T-helper 1 cell treated with Interleukin-12 subunit alpha and Interleukin-12 subunit beta and Interleukin-4 antibody, amounts not matched to agents 30 μg/mL and 1 μg/mL, for 36 hours (primary cell): ENCODE data around the gene ZNF134.

Experiments used
- H3K27ac Mint-ChIP-seq: one replicate; pipeline ENCODE4 v1.8.0; 2021; ENCODE audit warnings: mild to moderate bottlenecking, mixed read lengths
- H3K27me3 Mint-ChIP-seq: one replicate; pipeline ENCODE4 v1.8.0; 2021; ENCODE audit warnings: low read depth, mixed read lengths
- H3K36me3 Mint-ChIP-seq: one replicate; pipeline ENCODE4 v1.8.0; 2021; ENCODE audit warnings: low read depth, mixed read lengths
- H3K4me1 Mint-ChIP-seq: one replicate; pipeline ENCODE4 v1.8.0; 2021; ENCODE audit warnings: low read depth, mixed read lengths
- H3K4me3 Mint-ChIP-seq: one replicate; pipeline ENCODE4 v1.8.0; 2021; ENCODE audit warnings: mild to moderate bottlenecking, moderate library complexity, mixed read lengths
- H3K9me3 Mint-ChIP-seq: one replicate; pipeline ENCODE4 v1.8.0; 2021; ENCODE audit warnings: mixed read lengths

Gene ZNF134

GRCh38 chr19:57613941-57614743 lies at the start of gene ZNF134:
ZNF134 (plus strand) TSS chr19:57614242; CDS start chr19:57619469, 5,227 bp downstream.
- peak within 1 kb of the TSS; percentile 81 for H3K27ac Mint-ChIP-seq
- H3K27me3 Mint-ChIP-seq = no peaks in the 10 kb centered on the region
- peaks cover 49% of the 10 kb centered on the region for H3K36me3 Mint-ChIP-seq
- peaks cover 76% of the 10 kb centered on the region for H3K9me3 Mint-ChIP-seq
- peak within 1 kb of the TSS; percentile 85 for H3K4me3 Mint-ChIP-seq
- H3K4me1 Mint-ChIP-seq = peaks cover 15% of the 10 kb centered on the region

DNA sequence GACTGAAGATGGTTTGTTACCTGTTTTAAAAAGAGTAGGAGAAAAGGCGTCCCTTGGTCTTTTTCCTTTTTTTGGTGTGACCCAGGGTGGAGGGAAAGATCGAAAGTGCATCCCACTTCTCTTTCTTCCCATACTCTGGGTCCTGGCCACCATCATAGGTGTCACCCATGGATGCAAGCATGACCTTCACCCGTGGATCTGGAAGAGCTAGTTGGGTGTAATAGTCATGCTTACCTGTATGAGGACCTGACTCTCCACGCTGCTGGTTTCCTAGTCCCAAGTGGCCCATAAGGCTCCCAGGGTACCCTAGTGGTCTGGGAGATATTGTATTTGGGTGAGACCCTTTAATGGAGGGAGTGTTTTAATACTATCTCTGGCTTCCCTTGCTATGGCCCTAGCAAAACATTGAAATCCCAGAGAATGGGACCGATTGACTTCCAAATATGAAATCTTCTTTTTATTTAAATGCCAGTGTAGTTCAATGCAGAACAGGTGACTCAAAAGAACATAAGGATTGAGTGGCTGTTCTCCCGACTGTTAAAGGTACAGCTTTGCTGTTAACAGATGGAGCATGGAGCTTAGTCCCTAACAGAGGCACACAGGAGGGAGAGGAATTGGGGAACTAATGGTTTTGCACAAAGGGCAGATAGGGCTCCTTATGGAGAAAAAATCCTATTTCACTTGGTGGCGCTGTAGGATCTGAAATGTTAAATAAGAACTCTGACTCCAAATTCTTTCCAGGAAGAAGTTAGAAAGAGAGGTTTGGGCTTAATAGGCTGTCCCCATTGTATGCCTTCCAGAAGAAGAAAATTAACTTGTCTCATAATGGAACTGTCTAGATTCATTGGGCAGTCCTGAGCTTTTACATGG lies 47.4 kb upstream of the ZNF134 start:
- Mint-ChIP-seq H3K4me3 (no peak overlapping the region), H3K27ac (no peak overlapping the region), H3K36me3 (peaks cover 11% of the 10 kb centered on the region), H3K4me1 (no peaks in the 10 kb centered on the region), H3K9me3 (peaks cover 80% of the 10 kb centered on the region), H3K27me3 (no peaks in the 10 kb centered on the region)

DNA sequence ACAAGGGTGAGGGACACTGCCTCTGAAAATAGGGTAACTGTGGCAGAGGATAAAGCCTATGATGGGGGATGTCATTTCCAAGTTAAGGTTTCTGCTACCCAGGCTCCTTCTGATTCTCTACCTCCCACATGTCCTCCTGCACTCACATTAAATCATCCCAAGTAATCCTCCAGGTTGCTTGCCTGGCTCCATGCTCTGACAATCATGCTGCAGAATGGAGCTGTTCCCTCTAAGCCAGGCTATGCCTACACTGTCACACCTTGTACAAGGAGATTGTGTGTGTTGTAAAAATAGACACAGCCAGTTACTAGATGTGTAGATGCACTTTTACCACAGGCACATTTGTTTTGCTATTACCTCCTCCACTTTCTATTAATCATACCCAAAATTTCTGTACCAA lies 43.3 kb upstream of the ZNF134 start:
- Mint-ChIP-seq H3K27ac (no peak overlapping the region), H3K4me1 (no peaks in the 10 kb centered on the region), H3K9me3 (peaks cover 92% of the 10 kb centered on the region), H3K36me3 (peaks cover 47% of the 10 kb centered on the region), H3K27me3 (no peaks in the 10 kb centered on the region), H3K4me3 (no peak overlapping the region)

- peaks cover 92% of the 10 kb centered on the region for H3K9me3 Mint-ChIP-seq
- H3K27ac Mint-ChIP-seq = no peak overlapping the region
- peaks cover 62% of the 10 kb centered on the region for H3K36me3 Mint-ChIP-seq
- peaks cover 3% of the 10 kb centered on the region for H3K4me1 Mint-ChIP-seq
- H3K27me3 Mint-ChIP-seq = no peaks in the 10 kb centered on the region
- no peak overlapping the region for H3K4me3 Mint-ChIP-seq
Measured at GRCh38 chr19:57572415-57572947, 41.6 kb upstream of the ZNF134 start.

DNA sequence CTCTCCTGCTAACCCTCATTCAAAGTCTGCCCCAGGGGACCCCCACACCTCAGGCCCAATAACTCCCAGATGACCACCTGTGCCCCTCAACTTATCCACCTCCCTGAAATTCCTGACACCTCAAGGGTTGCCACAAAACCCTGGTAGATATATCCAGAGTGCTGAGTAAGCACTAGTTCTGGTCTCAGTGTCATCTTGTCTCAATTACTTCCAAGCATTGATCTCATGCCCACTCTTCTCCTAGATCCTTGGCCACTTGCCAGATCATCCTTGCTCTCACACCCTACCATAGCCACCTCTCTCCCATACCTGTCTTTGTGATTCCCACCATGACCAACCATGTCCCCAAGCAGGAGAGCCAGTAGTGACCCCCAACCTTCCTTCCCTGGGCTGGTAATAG lies 37.4 kb upstream of the ZNF134 start:
- H3K27me3 Mint-ChIP-seq = no peaks in the 10 kb centered on the region
- H3K27ac Mint-ChIP-seq = peak overlapping the region; percentile 16
- H3K36me3 Mint-ChIP-seq = peaks cover 69% of the 10 kb centered on the region
- H3K4me1 Mint-ChIP-seq = peaks cover 14% of the 10 kb centered on the region
- H3K9me3 Mint-ChIP-seq = peaks cover 86% of the 10 kb centered on the region
- no peak overlapping the region for H3K4me3 Mint-ChIP-seq

GRCh38 chr19:57578487-57579205 lies 35.4 kb upstream of the ZNF134 start, which contains the start of gene ZNF416:
ZNF416 (minus strand) TSS chr19:57578911; CDS start chr19:57578704, 207 bp downstream.
- H3K27me3 Mint-ChIP-seq = no peaks in the 10 kb centered on the region
- peaks cover 73% of the 10 kb centered on the region for H3K9me3 Mint-ChIP-seq
- peaks cover 15% of the 10 kb centered on the region for H3K4me1 Mint-ChIP-seq
- peaks cover 56% of the 10 kb centered on the region for H3K36me3 Mint-ChIP-seq
- H3K4me3 Mint-ChIP-seq = peak within 1 kb of the TSS; percentile 77
- peak within 1 kb of the TSS; percentile 81 for H3K27ac Mint-ChIP-seq

GRCh38 chr19:57583104-57583520 lies 30.9 kb upstream of the ZNF134 start:
- Mint-ChIP-seq H3K4me3 (no peak overlapping the region), H3K36me3 (peaks cover 43% of the 10 kb centered on the region), H3K4me1 (peaks cover 9% of the 10 kb centered on the region), H3K27ac (no peak overlapping the region), H3K9me3 (peaks cover 67% of the 10 kb centered on the region), H3K27me3 (no peaks in the 10 kb centered on the region)

- no peaks in the 10 kb centered on the region for H3K27me3 Mint-ChIP-seq
- H3K4me3 Mint-ChIP-seq = peak within 1 kb of the TSS; percentile 97
- H3K9me3 Mint-ChIP-seq = peaks cover 71% of the 10 kb centered on the region
- peaks cover 8% of the 10 kb centered on the region for H3K4me1 Mint-ChIP-seq
- H3K36me3 Mint-ChIP-seq = peaks cover 45% of the 10 kb centered on the region
- H3K27ac Mint-ChIP-seq = peak within 1 kb of the TSS; percentile 78
Measured at GRCh38 chr19:57583521-57584416, 30.3 kb upstream of the ZNF134 start, which contains the start of gene ZIK1. ZIK1 (plus strand) TSS chr19:57584145; CDS start chr19:57584357, 212 bp downstream.

DNA sequence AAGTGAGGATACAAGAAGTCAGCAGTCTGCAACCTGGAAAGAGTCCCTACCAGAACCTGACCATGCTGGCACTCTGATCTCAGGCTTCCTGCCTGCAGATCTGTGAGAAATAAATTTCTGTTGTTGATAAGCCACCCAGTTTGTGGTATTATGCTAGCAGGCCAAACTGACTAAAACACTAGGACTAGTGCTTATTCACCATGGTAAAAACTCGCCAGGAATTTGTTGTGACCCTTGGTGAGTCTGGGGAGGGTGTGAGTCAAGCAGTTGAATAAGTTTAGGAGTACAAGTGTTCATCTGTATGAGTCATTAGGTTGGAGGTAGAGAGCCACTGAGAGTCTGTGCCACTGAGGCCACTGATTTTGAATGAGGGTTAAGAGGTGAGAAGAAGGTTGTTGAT lies 26.5 kb upstream of the ZNF134 start:
- H3K27ac Mint-ChIP-seq = no peak overlapping the region
- no peak overlapping the region for H3K4me3 Mint-ChIP-seq
- H3K9me3 Mint-ChIP-seq = peaks cover 81% of the 10 kb centered on the region
- H3K27me3 Mint-ChIP-seq = no peaks in the 10 kb centered on the region
- peaks cover 64% of the 10 kb centered on the region for H3K36me3 Mint-ChIP-seq
- H3K4me1 Mint-ChIP-seq = peaks cover 4% of the 10 kb centered on the region

DNA sequence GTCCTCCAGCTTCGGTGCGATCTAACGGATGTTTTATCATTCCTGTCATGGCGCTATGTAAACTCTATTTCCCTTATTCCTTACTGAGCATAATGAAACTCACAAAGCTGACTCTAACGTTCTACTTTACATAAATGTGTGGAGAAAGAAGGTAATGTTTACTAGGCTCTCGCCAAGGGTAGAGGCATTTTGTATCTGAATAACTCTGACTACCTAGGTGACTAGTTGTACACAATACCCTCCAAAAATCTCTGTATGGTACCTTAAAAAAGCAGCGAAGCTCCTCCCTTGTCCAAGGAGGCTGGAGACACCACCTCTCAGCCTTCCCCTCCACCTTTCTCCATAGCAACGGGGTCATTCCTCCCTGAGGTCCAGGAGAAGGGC lies 14.7 kb upstream of the ZNF134 start:
- no peaks in the 10 kb centered on the region for H3K27me3 Mint-ChIP-seq
- H3K4me3 Mint-ChIP-seq = peak overlapping the region; percentile 80
- peaks cover 28% of the 10 kb centered on the region for H3K36me3 Mint-ChIP-seq
- no peak overlapping the region for H3K27ac Mint-ChIP-seq
- H3K9me3 Mint-ChIP-seq = peaks cover 63% of the 10 kb centered on the region
- H3K4me1 Mint-ChIP-seq = peaks cover 12% of the 10 kb centered on the region

DNA sequence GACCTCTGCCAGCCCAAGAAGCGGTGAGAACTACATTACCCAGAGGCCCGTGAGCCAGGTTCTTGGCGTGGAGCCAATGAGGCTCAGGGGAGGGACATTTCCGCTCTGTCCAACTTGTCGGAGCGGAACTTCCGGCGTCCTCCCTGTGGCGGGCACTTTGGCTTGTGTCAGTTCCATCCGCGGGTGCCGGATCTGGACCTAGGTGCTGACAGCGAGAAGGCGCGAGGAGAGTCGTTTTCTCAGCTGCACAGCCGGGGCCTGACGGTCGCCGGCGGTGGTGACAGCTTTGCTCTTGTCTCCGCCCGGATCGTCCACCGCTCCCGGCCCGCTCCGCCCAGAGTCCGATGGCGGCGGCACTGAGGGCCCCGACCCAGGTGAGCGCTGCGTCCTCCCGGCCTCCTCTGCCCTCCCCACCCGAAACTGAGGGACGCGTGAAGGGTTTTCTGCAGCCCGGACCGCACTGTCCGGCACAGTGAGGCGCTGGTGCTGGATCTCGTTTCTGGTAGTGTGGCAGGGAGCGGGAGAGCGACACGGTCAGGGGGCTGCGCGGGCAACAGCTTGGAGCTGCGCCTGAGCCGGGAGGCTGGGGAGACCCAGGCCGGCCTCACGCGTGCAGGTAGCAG lies 14.2 kb upstream of the ZNF134 start, which contains the start of gene ZNF530:
ZNF530 (plus strand) TSS at position 125 of the 623 bp plus-strand sequence. CDS start 4,461 bp downstream, outside the sequence.
- Mint-ChIP-seq H3K4me3 (peak within 1 kb of the TSS; percentile 80), H3K9me3 (peaks cover 63% of the 10 kb centered on the region), H3K36me3 (peaks cover 33% of the 10 kb centered on the region), H3K4me1 (peaks cover 12% of the 10 kb centered on the region), H3K27ac (no peak within 1 kb of the TSS), H3K27me3 (no peaks in the 10 kb centered on the region)

GRCh38 chr19:57606931-57607330 lies 7.1 kb upstream of the ZNF134 start:
- Mint-ChIP-seq H3K27ac (no peak overlapping the region), H3K9me3 (peaks cover 76% of the 10 kb centered on the region), H3K27me3 (no peaks in the 10 kb centered on the region), H3K4me1 (no peaks in the 10 kb centered on the region), H3K36me3 (peaks cover 57% of the 10 kb centered on the region), H3K4me3 (no peak overlapping the region)

GRCh38 chr19:57611113-57611512 lies 2.9 kb upstream of the ZNF134 start:
- Mint-ChIP-seq H3K4me1 (peaks cover 12% of the 10 kb centered on the region), H3K27me3 (no peaks in the 10 kb centered on the region), H3K27ac (no peak overlapping the region), H3K4me3 (no peak overlapping the region), H3K9me3 (peaks cover 70% of the 10 kb centered on the region), H3K36me3 (peaks cover 41% of the 10 kb centered on the region)
